ENCODE results near the gene PARD3B.

- TF ChIP-seq POLR2A (IDR thresholded peaks at IDR 0.05) (no peak), CTCF (IDR thresholded peaks at IDR 0.05) (no peak)
Observed at GRCh38 chr2:204977914-204978313, 432.6 kb downstream of the PARD3B start.
